ENCODE data around the gene KNDC1.

GRCh38 chr10:133162178-133162909 lies 2.3 kb downstream of the KNDC1 start:
- TF ChIP-seq EZH2 (IDR thresholded peaks at IDR 0.05) = no peak
- TF ChIP-seq POLR2AphosphoS5 (IDR thresholded peaks at IDR 0.05; ENCODE audit: borderline replicate concordance, low read depth, low read length) = no peak
- no peak for TF ChIP-seq FOXP2 (optimal IDR thresholded peaks at IDR 0.05; ENCODE audit: control extremely low read depth, extremely low read length, insufficient read depth)

Data from SK-N-MC (cell line).